MM.1S (cell line): ENCODE data around the gene NDFIP1.

Experiments used
- DNase-seq: peaks from one replicate; pipeline ENCODE4 v3.0.0-alpha.2; 2015
- H2AFZ ChIP-seq: fragments of 300-600 bp; sonication (generic); 2 replicates; pipeline ENCODE4 v1.6.0; 2016; ENCODE audit warnings: antibody characterized with exemption, low read length
- H3F3A ChIP-seq: fragments of 300-600 bp; sonication (generic); 2 replicates; pipeline ENCODE4 v1.6.1; 2016; ENCODE audit warnings: mild to moderate bottlenecking, antibody characterized with exemption, low read length, moderate library complexity, mixed read lengths; ENCODE audit not compliant: insufficient read depth
- H3K27ac ChIP-seq: fragments of 300-600 bp; sonication (generic); 2 replicates; pipeline ENCODE4 v1.5.1; 2016; ENCODE audit warnings: mild to moderate bottlenecking, low read length
- H3K27me3 ChIP-seq: fragments of 300-600 bp; sonication (generic); replicated peaks from 2 replicates; pipeline ENCODE4 v1.6.0; 2016; ENCODE audit warnings: low read length; ENCODE audit not compliant: insufficient read depth
- H3K36me3 ChIP-seq: fragments of 300-600 bp; sonication (generic); replicated peaks from 2 replicates; pipeline ENCODE4 v1.6.1; 2016; ENCODE audit warnings: mild to moderate bottlenecking, low read length, mixed read lengths; ENCODE audit not compliant: insufficient read depth
- H3K4me1 ChIP-seq: fragments of 300-600 bp; sonication (generic); 2 replicates; pipeline ENCODE4 v1.6.1; 2016; ENCODE audit warnings: low read length, mixed read lengths
- H3K4me2 ChIP-seq: fragments of 300-600 bp; sonication (generic); 2 replicates; pipeline ENCODE4 v1.6.0; 2016; ENCODE audit warnings: low read depth, low read length
- H3K4me3 ChIP-seq: fragments of 300-600 bp; sonication (generic); 2 replicates; pipeline ENCODE4 v1.5.1; 2016; ENCODE audit warnings: low read length, mixed read lengths
- H3K79me2 ChIP-seq: fragments of 300-600 bp; sonication (generic); 2 replicates; pipeline ENCODE4 v1.6.1; 2016; ENCODE audit warnings: mixed run types, low read length, mixed read lengths
- H3K9ac ChIP-seq: fragments of 300-600 bp; sonication (generic); 2 replicates; pipeline ENCODE4 v1.6.1; 2016; ENCODE audit warnings: low read length, mixed read lengths
- H3K9me2 ChIP-seq: fragments of 300-600 bp; sonication (generic); replicated peaks from 2 replicates; pipeline ENCODE4 v1.6.1; 2016; ENCODE audit warnings: mild to moderate bottlenecking, low read length, mixed read lengths; ENCODE audit not compliant: insufficient read depth
- H3K9me3 ChIP-seq: fragments of 300-600 bp; sonication (generic); replicated peaks from 2 replicates; pipeline ENCODE4 v1.6.1; 2016; ENCODE audit warnings: mild to moderate bottlenecking, low read length, mixed read lengths; ENCODE audit not compliant: insufficient read depth
- H4K20me1 ChIP-seq: fragments of 300-600 bp; sonication (generic); 2 replicates; pipeline ENCODE4 v1.6.1; 2016; ENCODE audit warnings: mild to moderate bottlenecking, low read length, moderate library complexity, mixed read lengths; ENCODE audit not compliant: insufficient read depth
- CTCF ChIP-seq: fragments of 300-600 bp; sonication (generic); IDR thresholded peaks from 2 replicates; pipeline ENCODE4 v1.5.1; 2016; ENCODE audit warnings: antibody characterized with exemption, low read length, mixed read lengths
- EZH2 ChIP-seq: fragments of 300-600 bp; sonication (generic); optimal IDR thresholded peaks from 2 replicates; pipeline ENCODE3; 2017; ENCODE audit warnings: low read depth, mild to moderate bottlenecking, antibody characterized with exemption, low read length, mixed read lengths
- EZH2phosphoT487 ChIP-seq: fragments of 300-600 bp; sonication (generic); IDR thresholded peaks from 2 replicates; pipeline ENCODE4 v1.6.1; 2018; ENCODE audit warnings: antibody characterized with exemption, low read length

The NDFIP1 gene

GRCh38 chr5:142156839-142157463 is 48.4 kb downstream of the NDFIP1 start:
- Histone ChIP-seq H4K20me1 (no peaks in the 10 kb centered on the region), H3K9me2 (no peaks in the 10 kb centered on the region), H3K4me1 (no peaks in the 10 kb centered on the region), H3K9ac (no peak overlapping the region), H3K79me2 (no peaks in the 10 kb centered on the region), H3K36me3 (no peaks in the 10 kb centered on the region), H2AFZ (no peak overlapping the region), H3K27me3 (no peaks in the 10 kb centered on the region), H3K9me3 (no peaks in the 10 kb centered on the region), H3K27ac (no peak overlapping the region), H3K4me2 (no peak overlapping the region), H3F3A (no peaks in the 10 kb centered on the region), H3K4me3 (no peak overlapping the region)
- no peak for DNase-seq
- no peak for TF ChIP-seq EZH2
- TF ChIP-seq EZH2phosphoT487: no peak
- TF ChIP-seq CTCF: no peak

- no peaks in the 10 kb centered on the region for H3K9me2 ChIP-seq
- DNase-seq: no peak
- H3K4me3 ChIP-seq: no peak overlapping the region
- H3K9ac ChIP-seq: no peak overlapping the region
- H3K4me2 ChIP-seq: no peak overlapping the region
- TF ChIP-seq EZH2phosphoT487: no peak
- TF ChIP-seq CTCF: no peak
- no peak for TF ChIP-seq EZH2
- no peaks in the 10 kb centered on the region for H3K9me3 ChIP-seq
- H3F3A ChIP-seq: no peaks in the 10 kb centered on the region
- no peak overlapping the region for H2AFZ ChIP-seq
- H4K20me1 ChIP-seq: no peaks in the 10 kb centered on the region
- H3K27me3 ChIP-seq: no peaks in the 10 kb centered on the region
- no peaks in the 10 kb centered on the region for H3K4me1 ChIP-seq
- no peak overlapping the region for H3K27ac ChIP-seq
- no peaks in the 10 kb centered on the region for H3K36me3 ChIP-seq
- no peaks in the 10 kb centered on the region for H3K79me2 ChIP-seq
Observed at GRCh38 chr5:142159354-142159753, 50.8 kb downstream of the NDFIP1 start.

GRCh38 chr5:142164315-142164714 is 55.7 kb downstream of the NDFIP1 start:
- no peaks in the 10 kb centered on the region for H3K27me3 ChIP-seq
- H3K4me3 ChIP-seq: no peak overlapping the region
- H3F3A ChIP-seq: no peaks in the 10 kb centered on the region
- H3K27ac ChIP-seq: no peak overlapping the region
- H3K79me2 ChIP-seq: no peaks in the 10 kb centered on the region
- H3K9me3 ChIP-seq: no peaks in the 10 kb centered on the region
- no peaks in the 10 kb centered on the region for H3K4me1 ChIP-seq
- no peaks in the 10 kb centered on the region for H4K20me1 ChIP-seq
- no peak overlapping the region for H3K4me2 ChIP-seq
- no peak overlapping the region for H2AFZ ChIP-seq
- no peak overlapping the region for H3K9ac ChIP-seq
- no peaks in the 10 kb centered on the region for H3K36me3 ChIP-seq
- TF ChIP-seq EZH2 (no peak), CTCF (no peak), EZH2phosphoT487 (no peak)
- no peaks in the 10 kb centered on the region for H3K9me2 ChIP-seq
- DNase-seq: no peak

GRCh38 chr5:142166754-142167153 is 58.2 kb downstream of the NDFIP1 start:
- H4K20me1 ChIP-seq: no peaks in the 10 kb centered on the region
- H3K36me3 ChIP-seq: no peaks in the 10 kb centered on the region
- H3K27me3 ChIP-seq: no peaks in the 10 kb centered on the region
- H3K4me2 ChIP-seq: no peak overlapping the region
- H3K9ac ChIP-seq: no peak overlapping the region
- H3K27ac ChIP-seq: no peak overlapping the region
- DNase-seq: no peak
- no peaks in the 10 kb centered on the region for H3K9me2 ChIP-seq
- no peak overlapping the region for H3K4me3 ChIP-seq
- H2AFZ ChIP-seq: no peak overlapping the region
- no peaks in the 10 kb centered on the region for H3F3A ChIP-seq
- TF ChIP-seq CTCF: no peak
- no peak for TF ChIP-seq EZH2
- TF ChIP-seq EZH2phosphoT487: no peak
- no peaks in the 10 kb centered on the region for H3K9me3 ChIP-seq
- no peaks in the 10 kb centered on the region for H3K79me2 ChIP-seq
- H3K4me1 ChIP-seq: no peaks in the 10 kb centered on the region
